Measurements from ENCODE around the gene CCT5.

DNA sequence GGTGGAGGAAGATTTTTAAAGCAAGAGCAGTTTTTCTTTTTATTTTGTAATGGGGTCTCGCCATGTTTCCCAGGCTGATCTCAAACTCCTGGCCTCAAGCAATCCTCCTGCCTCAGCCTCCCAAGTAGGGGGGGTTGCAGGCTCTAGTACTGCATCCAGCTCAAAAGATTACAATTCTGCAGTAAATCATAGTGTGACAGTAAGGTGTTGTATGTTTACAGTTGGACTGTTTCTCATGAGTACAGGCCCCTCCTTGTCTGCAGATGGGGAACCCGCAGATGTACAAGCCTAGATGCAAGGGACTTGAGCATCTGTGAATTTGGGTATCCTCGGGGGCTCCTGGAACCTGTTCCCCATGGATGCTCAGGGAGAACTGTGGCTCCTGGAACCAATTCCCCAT lies 3.3 kb downstream of the CCT5 start:
- TF ChIP-seq, protein P1, sequence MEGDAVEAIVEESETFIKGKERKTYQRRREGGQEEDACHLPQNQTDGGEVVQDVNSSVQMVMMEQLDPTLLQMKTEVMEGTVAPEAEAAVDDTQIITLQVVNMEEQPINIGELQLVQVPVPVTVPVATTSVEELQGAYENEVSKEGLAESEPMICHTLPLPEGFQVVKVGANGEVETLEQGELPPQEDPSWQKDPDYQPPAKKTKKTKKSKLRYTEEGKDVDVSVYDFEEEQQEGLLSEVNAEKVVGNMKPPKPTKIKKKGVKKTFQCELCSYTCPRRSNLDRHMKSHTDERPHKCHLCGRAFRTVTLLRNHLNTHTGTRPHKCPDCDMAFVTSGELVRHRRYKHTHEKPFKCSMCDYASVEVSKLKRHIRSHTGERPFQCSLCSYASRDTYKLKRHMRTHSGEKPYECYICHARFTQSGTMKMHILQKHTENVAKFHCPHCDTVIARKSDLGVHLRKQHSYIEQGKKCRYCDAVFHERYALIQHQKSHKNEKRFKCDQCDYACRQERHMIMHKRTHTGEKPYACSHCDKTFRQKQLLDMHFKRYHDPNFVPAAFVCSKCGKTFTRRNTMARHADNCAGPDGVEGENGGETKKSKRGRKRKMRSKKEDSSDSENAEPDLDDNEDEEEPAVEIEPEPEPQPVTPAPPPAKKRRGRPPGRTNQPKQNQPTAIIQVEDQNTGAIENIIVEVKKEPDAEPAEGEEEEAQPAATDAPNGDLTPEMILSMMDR (IDR thresholded peaks at IDR 0.05) = no peak
- TF ChIP-seq POLR2A (IDR thresholded peaks at IDR 0.05) = no peak

All from body of pancreas (tissue), 4 donors.